GM19035 (cell line): ENCODE results near the gene PAPPA.
A peak's percentile ranks its signal among the peaks of the same experiment; 100 is the strongest.

Experiments
- ATAC-seq: cut with Tn5 transposase; IDR thresholded peaks from one replicate; pipeline ENCODE4 v1.9.1; 2021; ENCODE audit not compliant: unreplicated experiment

The PAPPA gene

GRCh38 chr9:116411506-116411905 is 257.9 kb downstream of the PAPPA start:
- no peak for ATAC-seq

- no peak for ATAC-seq
Observed at GRCh38 chr9:116414374-116414773, 260.8 kb downstream of the PAPPA start.

- ATAC-seq, result no peak
Observed at GRCh38 chr9:116416421-116416820, 262.8 kb downstream of the PAPPA start.

GRCh38 chr9:116417464-116417863 is 263.9 kb downstream of the PAPPA start:
- ATAC-seq, result no peak

GRCh38 chr9:116419181-116419580 is 265.6 kb downstream of the PAPPA start:
- ATAC-seq, result no peak

- ATAC-seq, result no peak
Observed at GRCh38 chr9:116420993-116421538, 267.5 kb downstream of the PAPPA start.

- no peak for ATAC-seq
Observed at GRCh38 chr9:116422119-116422979, 268.8 kb downstream of the PAPPA start.

- ATAC-seq, result no peak
Observed at GRCh38 chr9:116423149-116423548, 269.6 kb downstream of the PAPPA start.

GRCh38 chr9:116425244-116425643 is 271.7 kb downstream of the PAPPA start:
- ATAC-seq, result no peak

GRCh38 chr9:116430849-116431248 is 277.3 kb downstream of the PAPPA start:
- ATAC-seq, result no peak

GRCh38 chr9:116432051-116432450 is 278.5 kb downstream of the PAPPA start:
- no peak for ATAC-seq

GRCh38 chr9:116434314-116434713 is 280.7 kb downstream of the PAPPA start:
- ATAC-seq, result no peak

GRCh38 chr9:116435706-116436105 is 282.1 kb downstream of the PAPPA start:
- ATAC-seq, result no peak

GRCh38 chr9:116436121-116436520 is 282.5 kb downstream of the PAPPA start:
- no peak for ATAC-seq

- no peak for ATAC-seq
Observed at GRCh38 chr9:116437411-116438370, 284.1 kb downstream of the PAPPA start.

GRCh38 chr9:116442528-116442927 is 288.9 kb downstream of the PAPPA start:
- no peak for ATAC-seq

- no peak for ATAC-seq
Observed at GRCh38 chr9:116447934-116448333, 294.3 kb downstream of the PAPPA start.

GRCh38 chr9:116448431-116448830 is 294.8 kb downstream of the PAPPA start:
- no peak for ATAC-seq

- no peak for ATAC-seq
Observed at GRCh38 chr9:116449949-116450348, 296.4 kb downstream of the PAPPA start.

GRCh38 chr9:116450378-116451139 is 297.0 kb downstream of the PAPPA start:
- peak; percentile 73 for ATAC-seq
